HG02588 (cell line): ENCODE data around the gene RASL10B.

Source experiments
- ATAC-seq: cut with Tn5 transposase; IDR thresholded peaks from one replicate; pipeline ENCODE4 v1.9.1; 2021; ENCODE audit warnings: mild to moderate bottlenecking, moderate library complexity; ENCODE audit not compliant: unreplicated experiment

The RASL10B gene

GRCh38 chr17:35791681-35792350, 60.4 kb downstream of the RASL10B start:
- ATAC-seq = no peak
